Right renal pelvis (tissue), 4 donors: ENCODE results near the gene XRN1. TPM values are rescaled to one million over a fixed set of nuclear protein-coding genes. Genes with fewer than 3 reads are reported as not detected.
"Not testable (repeated sequence)": the region's sequence is repeated elsewhere in the genome, so short reads cannot be mapped to it uniquely, and the experiment has no call there.

Source experiments
- DNase-seq, 4 donors: peaks; one replicate each; pipeline ENCODE4 v3.0.0-alpha.2; 2013; ENCODE audit warnings: low read depth in 4 of 4, low spot score in 3 of 4, missing footprints in 1 of 4
- polyA plus RNA-seq, 4 donors: library from polyadenylated mRNA; unstranded; fragments of 120-200 nt; gene quantifications; one replicate each; pipeline ENCODE4 v1.2.1, GENCODE V29; 2013; ENCODE audit not compliant: insufficient read length in 4 of 4

The XRN1 gene, protein sequence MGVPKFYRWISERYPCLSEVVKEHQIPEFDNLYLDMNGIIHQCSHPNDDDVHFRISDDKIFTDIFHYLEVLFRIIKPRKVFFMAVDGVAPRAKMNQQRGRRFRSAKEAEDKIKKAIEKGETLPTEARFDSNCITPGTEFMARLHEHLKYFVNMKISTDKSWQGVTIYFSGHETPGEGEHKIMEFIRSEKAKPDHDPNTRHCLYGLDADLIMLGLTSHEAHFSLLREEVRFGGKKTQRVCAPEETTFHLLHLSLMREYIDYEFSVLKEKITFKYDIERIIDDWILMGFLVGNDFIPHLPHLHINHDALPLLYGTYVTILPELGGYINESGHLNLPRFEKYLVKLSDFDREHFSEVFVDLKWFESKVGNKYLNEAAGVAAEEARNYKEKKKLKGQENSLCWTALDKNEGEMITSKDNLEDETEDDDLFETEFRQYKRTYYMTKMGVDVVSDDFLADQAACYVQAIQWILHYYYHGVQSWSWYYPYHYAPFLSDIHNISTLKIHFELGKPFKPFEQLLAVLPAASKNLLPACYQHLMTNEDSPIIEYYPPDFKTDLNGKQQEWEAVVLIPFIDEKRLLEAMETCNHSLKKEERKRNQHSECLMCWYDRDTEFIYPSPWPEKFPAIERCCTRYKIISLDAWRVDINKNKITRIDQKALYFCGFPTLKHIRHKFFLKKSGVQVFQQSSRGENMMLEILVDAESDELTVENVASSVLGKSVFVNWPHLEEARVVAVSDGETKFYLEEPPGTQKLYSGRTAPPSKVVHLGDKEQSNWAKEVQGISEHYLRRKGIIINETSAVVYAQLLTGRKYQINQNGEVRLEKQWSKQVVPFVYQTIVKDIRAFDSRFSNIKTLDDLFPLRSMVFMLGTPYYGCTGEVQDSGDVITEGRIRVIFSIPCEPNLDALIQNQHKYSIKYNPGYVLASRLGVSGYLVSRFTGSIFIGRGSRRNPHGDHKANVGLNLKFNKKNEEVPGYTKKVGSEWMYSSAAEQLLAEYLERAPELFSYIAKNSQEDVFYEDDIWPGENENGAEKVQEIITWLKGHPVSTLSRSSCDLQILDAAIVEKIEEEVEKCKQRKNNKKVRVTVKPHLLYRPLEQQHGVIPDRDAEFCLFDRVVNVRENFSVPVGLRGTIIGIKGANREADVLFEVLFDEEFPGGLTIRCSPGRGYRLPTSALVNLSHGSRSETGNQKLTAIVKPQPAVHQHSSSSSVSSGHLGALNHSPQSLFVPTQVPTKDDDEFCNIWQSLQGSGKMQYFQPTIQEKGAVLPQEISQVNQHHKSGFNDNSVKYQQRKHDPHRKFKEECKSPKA (N-terminal part only)
- 10 to 100 TPM; 19.7 to 29.2 (median 24.8) TPM for polyA plus RNA-seq

DNA sequence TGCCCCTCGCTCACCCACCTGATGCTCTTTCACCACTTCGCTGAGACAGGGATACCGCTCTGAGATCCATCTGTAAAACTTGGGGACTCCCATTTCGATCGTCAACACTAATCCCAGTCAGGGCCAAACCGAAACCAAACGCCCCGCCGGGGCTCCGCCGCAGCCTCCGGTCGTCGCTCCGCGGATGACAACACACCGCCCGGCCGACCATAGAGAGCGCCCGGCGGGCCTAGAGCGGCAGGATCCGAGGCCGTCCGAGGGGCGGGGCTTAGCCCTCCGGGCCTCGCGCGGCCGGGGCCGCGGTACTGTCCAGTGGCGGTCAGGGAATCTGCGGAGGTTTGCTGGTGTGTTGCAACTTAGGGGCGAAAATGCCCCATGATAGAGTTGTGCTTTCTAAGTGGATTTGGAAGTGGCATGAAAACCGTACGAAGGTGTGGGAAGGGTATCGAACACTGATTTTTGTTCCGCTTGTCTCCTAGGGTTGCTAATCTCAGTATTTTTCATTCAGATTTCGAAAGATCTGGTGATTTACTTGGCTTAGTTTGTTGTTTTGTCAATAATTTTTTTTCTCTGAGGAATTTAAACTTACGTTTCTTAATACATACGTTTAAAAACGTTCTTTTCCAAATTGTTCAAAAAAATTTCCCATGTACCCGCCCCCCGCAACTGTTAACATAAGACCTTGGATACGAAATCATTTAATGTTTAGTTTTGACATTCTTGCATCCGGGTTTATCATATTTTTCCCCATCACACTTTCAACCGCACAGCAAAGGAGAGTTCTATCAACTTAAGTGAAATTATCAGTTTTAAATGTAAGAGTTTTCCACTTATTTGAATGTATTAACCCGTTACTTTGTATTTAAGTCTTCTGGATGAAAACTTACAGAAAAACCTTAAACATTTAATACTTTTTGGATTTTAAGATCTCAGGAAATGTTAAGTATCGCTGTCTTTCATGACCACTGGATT is at the start of gene XRN1:
Gene XRN1 (minus strand): TSS at position 186 of the 972 bp plus-strand sequence. CDS start 93 bp downstream, at position 93.
- peak; percentile 88 to 92 (median 90) for DNase-seq

DNA sequence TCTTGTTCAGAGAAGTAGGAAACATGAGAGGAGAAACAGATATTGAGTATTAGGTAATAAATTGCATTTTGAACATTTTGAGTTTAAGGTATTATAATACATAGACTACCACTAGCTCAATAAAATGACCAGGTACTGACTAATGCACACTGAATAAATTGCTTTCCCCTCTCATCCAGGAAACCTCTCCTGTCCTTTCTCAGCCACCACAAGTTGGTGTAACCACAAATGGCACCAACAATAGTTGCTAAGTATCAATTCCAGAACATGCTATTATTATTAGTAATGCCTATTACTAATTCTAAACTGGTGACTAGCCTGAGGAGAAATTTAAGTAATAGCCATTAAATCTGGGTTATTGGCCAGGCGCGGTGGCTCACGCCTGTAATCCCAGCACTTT is 47.3 kb upstream of the XRN1 start:
- no peak for DNase-seq

DNA sequence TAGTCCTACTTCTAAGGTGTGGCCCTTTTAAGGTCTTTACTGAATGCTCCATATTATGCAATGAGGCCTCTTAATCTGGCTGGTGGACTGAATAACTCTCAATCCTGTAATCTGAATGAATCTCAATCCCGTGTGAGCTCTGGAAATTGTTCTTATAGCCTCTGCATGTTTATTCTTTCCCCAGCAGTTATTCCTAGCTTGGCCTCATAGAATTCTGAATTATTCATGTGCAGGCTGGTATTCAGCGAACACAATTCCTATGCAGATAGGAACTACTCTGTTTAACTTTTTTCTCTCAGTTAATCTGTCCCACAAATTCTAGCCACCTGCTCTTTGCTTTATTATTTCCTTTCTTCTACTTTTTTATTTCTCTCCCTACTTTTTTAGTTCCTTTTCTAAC is 44.3 kb upstream of the XRN1 start:
- DNase-seq, result no peak

DNA sequence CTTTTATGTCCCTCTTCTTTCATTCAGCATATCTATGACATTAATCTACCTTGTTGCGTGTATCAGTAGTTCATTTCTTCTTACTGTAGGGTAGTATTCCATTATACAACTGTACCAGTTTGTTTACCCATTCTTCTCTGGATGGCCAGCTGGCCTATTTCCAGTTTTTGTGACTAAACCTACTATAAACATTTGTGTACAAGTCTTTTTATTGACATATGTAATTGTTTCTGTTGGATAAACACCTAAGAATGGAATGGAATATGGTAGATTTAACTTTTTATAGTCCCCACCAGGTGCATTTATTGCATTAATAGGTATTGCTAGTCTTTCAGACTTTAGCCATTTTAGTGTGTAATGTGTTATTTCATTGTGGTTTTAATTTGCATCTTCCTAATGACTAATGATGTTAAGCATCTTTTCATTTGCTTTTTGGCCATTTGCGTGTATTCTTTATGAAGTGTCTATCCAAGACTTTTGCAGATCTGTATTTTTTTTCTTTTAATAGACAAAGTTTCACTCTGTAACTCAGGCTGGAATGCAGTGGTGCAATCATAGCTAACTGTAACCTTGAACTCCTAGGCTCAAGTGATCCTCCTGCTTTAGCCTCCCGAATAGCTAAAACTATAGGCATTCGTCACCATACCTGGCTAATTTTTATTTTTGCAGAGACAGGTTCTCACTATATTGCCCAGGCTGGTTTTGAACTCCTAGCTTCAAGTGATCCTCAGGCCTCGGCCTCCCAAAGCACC is 41.9 kb upstream of the XRN1 start:
- no peak for DNase-seq

DNA sequence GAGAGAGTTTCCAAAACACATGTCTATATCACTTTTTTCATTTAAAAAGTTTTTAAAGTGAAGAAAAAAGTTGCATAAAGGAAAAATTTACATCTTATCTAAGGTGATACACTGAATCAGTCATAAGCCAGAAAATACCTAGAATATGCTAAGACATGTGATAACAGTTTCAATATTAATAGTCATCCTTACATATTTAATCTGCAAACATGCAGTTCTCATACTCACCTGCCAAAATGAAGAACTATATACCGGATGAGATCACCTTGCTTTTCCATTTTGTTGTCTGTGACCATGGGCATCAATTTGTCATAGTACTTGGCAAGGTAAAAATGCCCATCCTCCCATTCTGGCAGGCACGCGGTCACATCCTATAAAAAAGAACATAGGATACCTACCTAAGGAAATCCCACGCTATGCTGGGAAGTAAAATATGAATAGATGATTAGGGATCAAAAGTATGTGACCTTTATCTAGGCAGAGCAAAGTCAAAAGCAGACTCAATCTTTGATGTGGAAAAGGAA is 37.1 kb upstream of the XRN1 start:
- DNase-seq, result no peak

DNA sequence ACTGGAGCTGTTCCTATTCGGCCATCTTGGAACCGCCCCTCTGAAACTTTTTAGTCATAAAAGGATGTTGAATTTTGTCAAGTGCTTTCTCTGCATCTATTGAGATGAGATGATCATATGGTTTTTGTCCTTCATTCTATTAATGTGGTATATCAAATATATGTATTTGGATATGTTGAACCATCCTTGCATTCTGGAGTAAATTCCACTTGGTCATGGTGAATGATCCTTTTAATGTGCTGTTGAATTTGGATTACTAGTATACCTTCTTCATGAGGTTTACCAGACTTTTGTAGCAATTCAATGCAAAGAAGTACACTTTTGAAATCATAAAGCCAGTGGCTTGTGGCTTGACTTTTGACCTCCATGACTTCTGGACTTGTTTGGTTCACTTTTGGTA is 33.4 kb upstream of the XRN1 start:
- DNase-seq, result no peak

DNA sequence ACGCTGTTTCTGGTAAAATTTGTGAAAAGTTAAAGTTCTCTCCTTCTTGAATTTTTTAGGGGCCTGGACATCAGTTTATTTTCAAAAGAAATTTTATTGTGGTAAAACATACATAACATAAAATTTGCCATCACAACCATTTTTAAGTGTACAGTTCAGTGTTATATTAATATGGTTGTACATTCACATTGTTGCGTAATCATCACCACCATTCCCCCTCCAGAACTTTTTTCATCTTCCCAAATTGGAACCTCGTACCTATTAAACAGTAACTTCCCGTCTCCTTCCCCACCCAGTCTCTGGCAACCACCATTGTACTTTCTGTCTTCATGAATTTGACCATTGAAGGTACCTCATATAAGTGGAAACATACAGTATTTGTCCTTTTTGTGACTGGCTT is 23.0 kb upstream of the XRN1 start:
- DNase-seq, result no peak

DNA sequence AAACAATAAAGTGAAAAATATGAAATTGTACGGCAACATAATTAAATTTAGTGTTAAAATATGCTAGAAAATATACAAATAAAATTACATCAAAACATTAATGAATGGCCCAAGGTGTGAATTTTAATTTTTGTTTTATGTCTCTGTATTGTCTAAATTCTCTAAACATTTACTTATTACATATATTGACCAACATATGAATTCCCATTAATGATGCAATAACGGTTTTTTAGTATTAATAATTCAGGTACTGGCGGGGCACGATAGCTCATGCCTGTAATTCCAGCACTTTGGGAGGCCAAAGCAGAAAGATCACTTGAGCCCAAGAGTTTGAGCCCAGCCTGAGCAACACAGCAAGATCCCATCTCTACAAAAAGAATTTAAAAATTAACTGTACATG is 20.6 kb upstream of the XRN1 start:
- no peak for DNase-seq

DNA sequence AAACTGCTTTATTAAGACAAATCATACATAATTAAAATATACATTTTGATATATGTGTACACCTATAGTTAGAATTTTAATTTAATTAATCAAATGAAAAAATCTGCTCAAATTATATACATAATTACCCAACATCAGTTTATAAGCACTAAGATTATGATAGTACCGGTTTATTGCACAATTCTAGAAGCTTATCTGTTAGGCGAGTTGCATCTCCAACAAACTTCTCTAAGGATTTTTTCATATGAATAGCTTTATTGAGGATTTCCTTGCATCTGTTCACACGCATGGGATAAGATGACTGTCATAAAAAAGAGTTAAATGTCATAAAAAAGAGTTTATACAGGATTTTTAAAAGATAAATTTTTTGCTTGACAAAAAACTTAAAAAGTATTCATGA is 19.9 kb upstream of the XRN1 start:
- DNase-seq, result no peak

DNA sequence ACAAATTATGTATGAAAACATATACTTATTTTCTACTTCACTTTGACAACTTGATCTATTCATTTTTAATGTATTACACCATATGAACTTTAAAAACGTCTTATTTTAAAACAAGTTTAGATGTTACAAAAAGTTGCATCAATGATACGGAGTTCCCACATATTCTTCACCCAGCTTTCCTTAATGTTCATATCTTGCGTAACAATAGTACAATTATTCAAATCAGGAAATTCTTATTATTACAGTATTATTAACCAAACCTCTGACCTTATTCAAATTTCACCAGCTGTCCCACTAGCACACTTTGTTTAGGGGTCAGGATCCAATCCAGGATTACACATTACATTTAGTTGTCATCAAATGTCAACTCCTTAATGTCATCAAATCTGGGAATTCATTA is 12.9 kb upstream of the XRN1 start:
- DNase-seq, result no peak

DNA sequence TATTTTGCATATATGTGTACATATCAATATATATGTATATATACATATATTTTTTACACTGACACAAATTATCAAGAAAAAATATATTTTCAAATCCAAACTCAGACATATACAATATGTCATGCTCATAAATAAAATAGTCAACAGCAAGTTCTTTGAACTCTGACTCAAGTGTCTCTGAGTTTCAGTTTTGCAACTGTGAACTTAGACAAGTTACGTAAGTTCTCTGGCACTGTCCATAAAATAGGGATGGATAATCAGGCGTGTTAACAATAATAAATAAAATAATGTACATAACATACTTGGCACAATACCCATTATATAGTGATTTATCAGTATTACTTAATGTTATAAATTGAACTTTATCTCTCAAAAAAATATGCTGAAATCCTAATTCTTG is 12.1 kb upstream of the XRN1 start:
- no peak for DNase-seq

DNA sequence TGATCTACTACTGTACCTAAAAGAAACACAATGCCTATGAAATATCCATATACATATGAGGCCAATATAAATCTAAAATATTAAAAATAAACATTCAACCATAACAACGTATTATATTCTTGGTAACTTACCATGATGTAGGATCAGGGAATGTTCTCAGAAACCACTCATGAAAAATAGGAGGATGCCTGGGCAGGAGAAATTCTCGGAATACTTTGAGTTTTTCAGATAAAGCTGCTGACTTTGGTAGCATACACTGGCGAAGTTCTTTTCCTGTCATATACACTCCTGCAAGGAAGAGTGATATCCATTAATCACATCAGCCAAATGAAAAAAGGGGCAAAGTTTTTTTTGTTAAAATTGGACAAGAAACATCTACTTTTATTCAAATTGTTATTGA is 11.3 kb upstream of the XRN1 start:
- no peak for DNase-seq

DNA sequence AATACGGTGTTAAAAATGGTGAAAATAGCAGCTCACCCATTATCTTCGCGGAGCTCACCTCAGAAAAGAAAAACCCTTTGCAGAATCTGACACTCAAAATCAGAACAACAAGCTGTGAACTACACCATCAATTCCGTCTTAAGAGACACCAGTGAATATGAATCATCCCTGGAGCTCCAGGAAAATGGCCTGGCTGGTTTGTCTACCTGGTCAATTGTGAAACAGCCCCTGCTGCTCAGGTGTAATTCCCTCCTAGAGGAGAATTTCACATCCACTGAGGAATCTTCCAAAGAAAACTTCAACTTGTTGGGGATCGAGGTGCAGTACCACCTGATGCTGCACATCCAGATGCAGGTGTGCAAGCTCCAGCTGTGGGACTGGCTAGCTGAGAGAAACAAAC is 3.0 kb upstream of the XRN1 start:
- DNase-seq, result no peak

DNA sequence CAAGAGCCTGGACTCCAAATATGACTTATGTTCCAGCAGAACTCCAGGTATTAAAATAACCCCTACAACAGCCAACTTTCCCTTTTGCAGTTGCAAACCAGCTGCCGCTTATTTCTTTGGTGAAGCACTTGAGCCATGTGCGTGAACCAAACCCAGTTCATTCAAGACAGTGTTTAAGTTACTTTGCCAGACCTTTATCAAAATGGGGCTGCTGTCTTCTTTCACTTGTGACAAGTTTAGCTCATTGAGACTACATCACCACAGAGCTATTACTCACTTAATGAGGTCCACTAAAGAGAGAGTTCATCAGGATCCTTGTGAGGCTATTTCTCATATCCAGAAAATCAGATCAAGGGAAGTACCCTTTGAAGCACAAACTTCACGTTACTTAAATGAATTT is 2.4 kb upstream of the XRN1 start:
- no peak for DNase-seq

DNA sequence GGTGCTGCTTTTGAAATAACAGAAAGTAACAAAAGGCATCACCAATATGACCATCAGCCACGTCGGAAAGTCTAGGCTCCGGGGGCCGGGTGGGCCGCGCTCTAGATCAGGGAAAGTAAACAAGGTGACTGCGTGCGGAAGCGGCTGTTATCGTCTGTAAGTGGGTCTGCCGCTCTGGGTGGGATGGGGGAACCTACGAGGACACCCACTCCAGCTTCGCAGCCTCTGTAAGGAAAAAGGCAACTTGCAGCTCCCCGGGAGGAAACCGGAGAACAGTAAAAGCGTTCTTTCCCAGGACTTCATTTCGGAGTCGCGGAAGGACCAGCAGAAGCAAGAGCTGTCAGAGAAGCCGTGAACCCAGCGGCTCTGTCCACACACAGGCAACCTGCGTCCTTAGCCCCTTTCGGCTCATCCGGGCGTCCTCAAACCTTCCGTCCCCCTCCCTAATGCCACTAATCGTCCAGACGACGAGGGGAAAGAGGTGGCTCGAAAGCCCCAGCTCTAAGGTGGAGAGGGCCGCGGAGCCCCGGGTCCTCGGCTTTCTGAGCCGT is 461 bp downstream of the XRN1 start:
- peak; percentile 29 to 65 (median 39) for DNase-seq

DNA sequence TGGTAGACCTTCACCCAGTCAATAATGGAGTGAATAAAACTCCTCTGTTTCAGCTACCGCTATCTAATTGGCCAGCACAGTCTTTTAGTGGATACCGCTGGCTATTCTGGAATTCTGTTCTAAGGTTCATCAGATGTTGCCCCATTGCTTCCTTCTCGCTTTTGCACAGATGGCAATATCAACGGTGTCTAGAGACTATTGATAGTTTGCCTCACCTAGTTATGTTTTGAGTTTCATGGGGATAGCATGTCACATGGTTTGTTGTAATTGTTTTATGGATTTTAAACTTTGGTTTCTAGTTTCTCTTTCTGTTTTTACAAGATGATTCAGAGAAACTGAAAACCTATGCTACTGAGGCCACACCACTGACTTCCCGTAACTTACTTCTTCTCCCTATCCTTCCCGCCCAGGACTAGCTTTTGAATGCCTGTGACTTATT is 2.0 kb downstream of the XRN1 start:
- no peak for DNase-seq

DNA sequence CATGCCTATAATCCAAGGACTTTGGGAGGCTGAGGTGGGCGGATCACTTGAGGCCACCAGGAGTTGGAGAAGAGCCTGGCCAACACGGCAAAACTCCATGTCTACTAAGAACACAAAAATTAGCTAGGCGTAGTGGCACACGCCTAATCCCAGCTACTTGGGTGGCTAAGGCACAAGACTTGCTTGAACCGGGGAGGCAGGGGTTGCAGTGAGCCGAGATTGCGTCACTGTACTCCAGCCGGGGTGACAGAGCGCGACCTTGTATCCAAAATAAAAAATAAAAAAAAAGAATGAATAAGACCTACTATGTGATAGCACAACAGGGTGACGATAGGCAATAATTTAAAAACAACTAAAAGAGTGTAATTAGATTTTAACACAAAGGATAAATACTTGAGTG is 3.5 kb downstream of the XRN1 start:
- DNase-seq, result no peak

DNA sequence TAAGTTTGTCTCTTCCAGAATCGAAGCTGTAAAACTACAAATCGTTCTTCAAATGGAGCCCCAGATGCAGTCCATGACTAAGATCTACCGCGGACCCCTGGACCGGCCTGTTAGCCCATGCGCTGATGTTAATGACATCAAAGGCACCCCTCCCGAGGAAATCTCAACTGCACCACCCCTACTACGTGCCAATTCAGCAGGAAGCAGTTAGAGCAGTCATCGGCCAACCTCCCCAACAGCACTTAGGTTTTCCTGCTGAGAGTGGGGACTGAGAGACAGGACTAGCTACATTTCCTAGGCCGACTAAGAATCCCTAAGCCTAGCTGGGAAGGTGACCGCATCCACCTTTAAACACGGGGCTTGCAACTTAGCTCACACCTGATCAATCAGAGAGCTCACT is 4.8 kb downstream of the XRN1 start:
- DNase-seq, result not testable (repeated sequence)
